Endothelial cell of umbilical vein (primary cell): ENCODE results near the gene ABCA8.

ENCODE experiments used
- CTCF ChIP-seq, 2 donors: IDR thresholded peaks; 1 replicate in 1 of 2; 2 replicates in 1 of 2; pipeline ENCODE4 v1.5.1; 2011; ENCODE audit warnings: low read length in 2 of 2, mild to moderate bottlenecking in 2 of 2, moderate library complexity in 2 of 2, control low read depth in 1 of 2, inconsistent platforms in 1 of 2, low read depth in 1 of 2; ENCODE audit not compliant: insufficient read depth in 1 of 2; ENCODE audit errors: extremely low read depth in 1 of 2
- EZH2 ChIP-seq: IDR thresholded peaks from 2 replicates; pipeline ENCODE4 v1.6.1; 2012; ENCODE audit warnings: borderline replicate concordance, low read depth, mild to moderate bottlenecking, moderate library complexity, low read length, inconsistent platforms; ENCODE audit not compliant: severe bottlenecking
- FOS ChIP-seq: IDR thresholded peaks from 2 replicates; pipeline ENCODE4 v1.6.1; 2011; ENCODE audit warnings: mild to moderate bottlenecking, low read length, moderate library complexity, borderline replicate concordance; ENCODE audit not compliant: insufficient read depth
- GATA2 ChIP-seq: IDR thresholded peaks from 2 replicates; pipeline ENCODE4 v1.7.0; 2011; ENCODE audit warnings: low read depth, mild to moderate bottlenecking, moderate library complexity, mixed read lengths, low read length; ENCODE audit not compliant: insufficient read length, insufficient read depth
- JUN ChIP-seq: IDR thresholded peaks from 2 replicates; pipeline ENCODE4 v1.6.1; 2011; ENCODE audit warnings: borderline replicate concordance, low read depth; ENCODE audit not compliant: insufficient read length, insufficient read depth
- MAX ChIP-seq: IDR thresholded peaks from 2 replicates; pipeline ENCODE4 v1.6.1; 2011; ENCODE audit not compliant: insufficient read depth, insufficient read length
- MYC ChIP-seq: IDR thresholded peaks from one replicate; pipeline ENCODE4 v1.6.1; 2011; ENCODE audit warnings: mild to moderate bottlenecking, low read depth, low read length
- POLR2A ChIP-seq: IDR thresholded peaks from 2 replicates; pipeline ENCODE4 v1.6.1; 2012; ENCODE audit warnings: low read depth, mild to moderate bottlenecking, control low read depth, low read length
- POLR2AphosphoS5 ChIP-seq: IDR thresholded peaks from 2 replicates; pipeline ENCODE4 v1.6.1; 2012; ENCODE audit warnings: low read depth, mild to moderate bottlenecking, control low read depth, low read length, moderate library complexity; ENCODE audit not compliant: insufficient read depth

GRCh38 chr17:68853036-68853435 is 102.2 kb downstream of the ABCA8 start:
- TF ChIP-seq CTCF (IDR thresholded peaks at IDR 0.05; ENCODE audit: extremely low read depth in 1 of 2, insufficient read depth in 1 of 2, low read depth in 1 of 2, low read length in 2 of 2) = no peak
- TF ChIP-seq FOS = no peak
- TF ChIP-seq EZH2 = no peak
- no peak for TF ChIP-seq POLR2A
- TF ChIP-seq POLR2AphosphoS5 = no peak
- no peak for TF ChIP-seq MAX
- no peak for TF ChIP-seq MYC
- TF ChIP-seq JUN = no peak
- TF ChIP-seq GATA2 = no peak
